IgD-negative memory B cell (primary cell): ENCODE results near the gene CYTH4. TPM values are rescaled to one million over a fixed set of nuclear protein-coding genes. Genes with fewer than 3 reads are reported as not detected.

Experiments used
- H3K27ac Mint-ChIP-seq, 3 donors: one replicate each; pipeline ENCODE4 v1.8.0; 2020 to 2022; ENCODE audit warnings: mild to moderate bottlenecking in 3 of 3, mixed read lengths in 3 of 3, moderate library complexity in 1 of 3
- H3K27me3 Mint-ChIP-seq: one replicate; pipeline ENCODE4 v1.8.0; 2021; ENCODE audit warnings: mixed read lengths
- H3K36me3 Mint-ChIP-seq: one replicate; pipeline ENCODE4 v1.8.0; 2020; ENCODE audit warnings: mild to moderate bottlenecking, mixed read lengths
- H3K4me1 Mint-ChIP-seq, 3 donors: one replicate each; pipeline ENCODE4 v1.8.0; 2020 to 2022; ENCODE audit warnings: mixed read lengths in 3 of 3, mild to moderate bottlenecking in 1 of 3
- H3K4me3 Mint-ChIP-seq, 4 donors: one replicate each; pipeline ENCODE4 v1.8.0; 2020 to 2022; ENCODE audit warnings: mild to moderate bottlenecking in 4 of 4, mixed read lengths in 4 of 4, moderate library complexity in 3 of 4
- H3K9me3 Mint-ChIP-seq, 3 donors: one replicate each; pipeline ENCODE4 v1.8.0; 2020 to 2021; ENCODE audit warnings: mixed read lengths in 3 of 3, mild to moderate bottlenecking in 1 of 3
- polyA plus RNA-seq: library from polyadenylated mRNA; unstranded; fragments of 300-500 nt; fragmentation: Illumina TruSeq; gene quantifications from one replicate; pipeline ENCODE4 v1.2.3, GENCODE V29; 2021

Gene CYTH4
- polyA plus RNA-seq, 1 donor from 2014 or later, result 70.8 TPM

- Mint-ChIP-seq H3K9me3 (no peaks in the 10 kb centered on the region), H3K27ac (no peak overlapping the region), H3K4me3 (no peak overlapping the region), H3K36me3 (peaks cover under 1% of the 10 kb centered on the region), H3K27me3 (peaks cover 7% of the 10 kb centered on the region), H3K4me1 (no peaks in the 10 kb centered on the region)
Observed at GRCh38 chr22:37354670-37355069, 72.4 kb downstream of the CYTH4 start.

GRCh38 chr22:37355174-37355573 is 72.9 kb downstream of the CYTH4 start:
- Mint-ChIP-seq H3K27ac (no peak overlapping the region), H3K27me3 (peaks cover 7% of the 10 kb centered on the region), H3K4me3 (no peak overlapping the region)

GRCh38 chr22:37356922-37357321 is 74.6 kb downstream of the CYTH4 start:
- peaks cover 0 to 4% (median 0%) of the 10 kb centered on the region in 3 donors for H3K4me1 Mint-ChIP-seq
- H3K36me3 Mint-ChIP-seq, result no peaks in the 10 kb centered on the region
- H3K4me3 Mint-ChIP-seq, result no peak overlapping the region
- H3K27ac Mint-ChIP-seq, result no peak overlapping the region
- no peaks in the 10 kb centered on the region for H3K9me3 Mint-ChIP-seq
- H3K27me3 Mint-ChIP-seq, result peaks cover 5% of the 10 kb centered on the region

More at GRCh38 chr22:37355174-37355573, 72.9 kb downstream of the CYTH4 start:
- no peaks in the 10 kb centered on the region for H3K4me1 Mint-ChIP-seq
- H3K9me3 Mint-ChIP-seq, result no peaks in the 10 kb centered on the region
- H3K36me3 Mint-ChIP-seq, result no peaks in the 10 kb centered on the region

- H3K4me1 Mint-ChIP-seq, result peaks cover 0 to 4% (median 0%) of the 10 kb centered on the region in 3 donors
Observed at GRCh38 chr22:37357446-37358075, 75.3 kb downstream of the CYTH4 start.

GRCh38 chr22:37358386-37358785 is 76.1 kb downstream of the CYTH4 start:
- H3K27me3 Mint-ChIP-seq, result peaks cover 3% of the 10 kb centered on the region
- H3K9me3 Mint-ChIP-seq, result no peaks in the 10 kb centered on the region
- no peak overlapping the region for H3K27ac Mint-ChIP-seq
- H3K4me1 Mint-ChIP-seq, result peaks cover 0 to 4% (median 0%) of the 10 kb centered on the region in 3 donors
- no peak overlapping the region for H3K4me3 Mint-ChIP-seq
- H3K36me3 Mint-ChIP-seq, result no peaks in the 10 kb centered on the region

More at GRCh38 chr22:37357446-37358075, 75.3 kb downstream of the CYTH4 start:
- Mint-ChIP-seq H3K36me3 (no peaks in the 10 kb centered on the region), H3K4me3 (no peak overlapping the region), H3K27ac (peak overlapping the region in 1 of 3 donors; percentile 80), H3K9me3 (no peaks in the 10 kb centered on the region), H3K27me3 (peaks cover 5% of the 10 kb centered on the region)

GRCh38 chr22:37358917-37359316 is 76.6 kb downstream of the CYTH4 start:
- Mint-ChIP-seq H3K27me3 (peaks cover 3% of the 10 kb centered on the region), H3K27ac (peak overlapping the region in 1 of 3 donors; percentile 71), H3K4me3 (no peak overlapping the region), H3K9me3 (no peaks in the 10 kb centered on the region), H3K4me1 (peaks cover 0 to 5% (median 0%) of the 10 kb centered on the region in 3 donors), H3K36me3 (no peaks in the 10 kb centered on the region)

GRCh38 chr22:37362621-37363020 is 80.3 kb downstream of the CYTH4 start:
- H3K27ac Mint-ChIP-seq, result no peak overlapping the region
- no peaks in the 10 kb centered on the region for H3K9me3 Mint-ChIP-seq
- no peak overlapping the region for H3K4me3 Mint-ChIP-seq
- no peaks in the 10 kb centered on the region for H3K27me3 Mint-ChIP-seq
- H3K4me1 Mint-ChIP-seq, result peaks cover 13 to 15% (median 14%) of the 10 kb centered on the region in 3 donors
- H3K36me3 Mint-ChIP-seq, result peaks cover 2% of the 10 kb centered on the region

- Mint-ChIP-seq H3K36me3 (peaks cover 2% of the 10 kb centered on the region), H3K4me3 (no peak overlapping the region), H3K27me3 (no peaks in the 10 kb centered on the region), H3K27ac (no peak overlapping the region), H3K9me3 (no peaks in the 10 kb centered on the region), H3K4me1 (peaks cover 13 to 15% (median 15%) of the 10 kb centered on the region in 3 donors)
Observed at GRCh38 chr22:37363261-37363992, 81.1 kb downstream of the CYTH4 start.

Other genes with a start within 250 kb of the CYTH4 start
- 13.3 TPM for gene KCTD17, start 230.8 kb upstream of the CYTH4 start, polyA plus RNA-seq
- not detected for gene TMPRSS6, start 172.8 kb upstream of the CYTH4 start, polyA plus RNA-seq
- gene IL2RB, start 132.6 kb upstream of the CYTH4 start, polyA plus RNA-seq, result 13.2 TPM
- 1.0 TPM for gene C1QTNF6, start 94.3 kb upstream of the CYTH4 start, polyA plus RNA-seq
- gene SSTR3, start 70.0 kb upstream of the CYTH4 start, polyA plus RNA-seq, result 0.95 TPM
- 1,067 TPM for gene RAC2, start 38.2 kb upstream of the CYTH4 start, polyA plus RNA-seq
- not detected for gene ELFN2, start 145.0 kb downstream of the CYTH4 start, polyA plus RNA-seq
- gene MFNG, start 203.9 kb downstream of the CYTH4 start, polyA plus RNA-seq, result 212 TPM
- not detected for gene CARD10, start 236.9 kb downstream of the CYTH4 start, polyA plus RNA-seq